Measurements from ENCODE around the gene ARHGAP1.

The ARHGAP1 gene

DNA sequence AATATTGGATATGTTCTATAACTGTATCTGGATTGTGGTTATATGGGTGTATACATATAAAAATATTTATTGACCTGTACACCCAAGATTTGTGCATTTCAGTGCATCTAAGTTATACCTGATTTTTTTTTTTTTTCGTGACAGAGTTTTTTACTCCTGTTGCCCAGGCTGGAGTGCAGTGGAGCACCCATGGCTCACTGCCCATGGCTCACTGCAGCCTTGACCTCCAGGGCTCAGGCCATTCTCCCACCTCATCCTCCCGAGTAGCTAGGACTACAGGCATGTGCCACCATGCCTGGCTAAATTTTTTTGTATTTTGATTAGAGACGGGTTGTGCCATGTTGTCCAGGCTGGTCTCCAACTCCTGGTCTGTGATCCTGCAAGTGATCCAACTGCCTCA, 58.8 kb downstream of the ARHGAP1 start:
- intact Hi-C loops (cut with micrococcal nuclease) = no loop called here
- no peaks in the 10 kb centered on the region for H3K27me3 Mint-ChIP-seq
- no peak overlapping the region for H3K4me3 Mint-ChIP-seq
- H3K36me3 Mint-ChIP-seq (ENCODE audit: low read depth) = peaks cover 86% of the 10 kb centered on the region
- peak overlapping the region; percentile 26 for H3K27ac Mint-ChIP-seq
- peaks cover 12% of the 10 kb centered on the region for H3K4me1 Mint-ChIP-seq (ENCODE audit: low read depth)
- peaks cover 13% of the 10 kb centered on the region for H3K9me3 Mint-ChIP-seq

DNA sequence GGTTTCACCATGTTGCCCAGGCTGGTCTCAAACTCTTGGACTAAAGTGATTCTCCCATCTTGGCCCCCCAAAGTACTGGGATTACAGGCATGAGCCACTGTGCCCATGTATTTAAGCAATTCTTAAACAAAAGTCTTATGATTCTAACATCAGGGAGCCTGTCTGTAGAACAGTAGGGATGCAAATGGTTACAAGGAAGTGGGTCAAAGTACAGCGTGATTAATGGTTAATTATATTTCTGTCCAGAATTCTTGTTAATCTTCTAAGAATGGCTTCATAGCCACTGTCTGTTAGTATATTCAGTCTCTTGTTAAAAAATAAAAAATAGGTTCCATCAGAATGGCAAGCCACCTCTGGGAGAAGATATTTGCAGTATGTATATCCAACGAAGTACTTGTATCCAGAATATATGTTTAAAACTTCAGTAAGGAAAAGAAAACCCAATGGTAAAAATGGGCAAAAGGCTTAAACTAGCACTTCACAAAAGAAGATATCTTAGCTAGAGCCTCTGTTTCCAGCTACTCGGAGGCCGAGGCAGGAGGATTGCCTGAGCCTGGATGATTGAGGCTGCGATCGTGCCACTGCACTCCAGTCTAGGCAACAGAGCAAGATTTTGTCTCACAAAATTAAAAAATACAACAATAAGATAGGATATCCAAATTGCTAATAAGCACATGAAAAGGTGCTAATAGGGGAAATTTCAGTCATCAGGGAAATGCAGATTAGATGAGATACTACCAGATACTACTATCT, 60.2 kb downstream of the ARHGAP1 start:
- H3K4me1 Mint-ChIP-seq (ENCODE audit: low read depth) = peaks cover 12% of the 10 kb centered on the region
- peaks cover 86% of the 10 kb centered on the region for H3K36me3 Mint-ChIP-seq (ENCODE audit: low read depth)
- H3K9me3 Mint-ChIP-seq = peaks cover 13% of the 10 kb centered on the region
- intact Hi-C loops (cut with micrococcal nuclease) = no loop called here
- H3K27me3 Mint-ChIP-seq = no peaks in the 10 kb centered on the region
- H3K4me3 Mint-ChIP-seq = no peak overlapping the region
- no peak overlapping the region for H3K27ac Mint-ChIP-seq

DNA sequence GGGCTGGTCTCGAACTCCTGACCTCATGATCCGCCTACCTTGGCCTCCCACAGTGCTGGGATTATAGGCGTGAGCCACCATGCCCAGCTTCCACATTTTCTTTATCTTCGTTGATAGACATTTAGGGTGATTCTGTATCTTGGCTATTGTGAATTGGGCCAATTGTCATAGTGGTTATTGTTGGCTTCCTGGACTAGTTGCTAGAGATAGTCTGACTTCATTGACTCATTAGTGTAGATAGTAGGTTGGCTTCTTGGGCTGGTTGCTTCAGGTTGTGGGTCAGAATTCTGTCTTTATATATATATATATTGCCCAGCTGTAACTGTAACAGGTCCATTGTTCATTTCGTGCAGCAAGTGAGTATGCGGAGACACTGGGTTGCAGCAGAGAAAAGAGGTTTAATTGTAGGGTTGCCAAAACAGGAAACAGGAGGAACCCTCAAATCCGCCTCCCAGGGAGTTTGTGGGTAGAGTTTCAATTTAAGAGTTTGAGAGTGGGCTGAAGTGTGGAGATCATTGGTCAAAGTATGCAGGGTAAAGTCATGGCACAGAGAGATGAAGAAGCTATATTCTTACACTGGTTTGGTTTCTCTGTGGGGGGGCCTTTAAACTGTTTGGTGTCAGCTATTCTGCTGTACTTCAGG, 61.1 kb downstream of the ARHGAP1 start:
- no peak overlapping the region for H3K27ac Mint-ChIP-seq
- H3K9me3 Mint-ChIP-seq = peaks cover 13% of the 10 kb centered on the region
- H3K36me3 Mint-ChIP-seq (ENCODE audit: low read depth) = peaks cover 86% of the 10 kb centered on the region
- intact Hi-C loops (cut with micrococcal nuclease) = no loop called here
- H3K27me3 Mint-ChIP-seq = no peaks in the 10 kb centered on the region
- no peak overlapping the region for H3K4me3 Mint-ChIP-seq
- peaks cover 12% of the 10 kb centered on the region for H3K4me1 Mint-ChIP-seq (ENCODE audit: low read depth)

DNA sequence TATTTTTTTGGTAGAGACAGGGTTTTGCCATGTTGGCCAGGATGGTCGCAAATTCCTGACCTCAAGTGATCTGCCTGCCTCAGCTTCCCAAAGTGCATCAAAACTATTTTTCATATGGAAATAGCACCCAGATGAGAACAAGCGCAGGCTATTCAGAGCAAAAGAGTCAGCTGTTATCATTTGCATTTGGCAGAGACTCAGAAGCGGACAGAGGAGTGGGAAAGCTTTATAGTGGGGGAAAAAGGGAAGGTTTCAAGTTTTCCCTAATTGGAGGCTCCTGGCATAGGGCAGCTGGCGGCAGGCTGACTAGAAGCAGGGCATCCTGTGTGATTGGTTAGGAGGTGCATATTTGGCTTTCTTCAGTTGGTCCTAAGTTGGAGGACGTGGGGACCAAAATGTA, 62.9 kb downstream of the ARHGAP1 start:
- Mint-ChIP-seq H3K27ac (no peak overlapping the region), H3K36me3 (ENCODE audit: low read depth) (peaks cover 86% of the 10 kb centered on the region), H3K9me3 (peaks cover 9% of the 10 kb centered on the region), H3K4me3 (no peak overlapping the region), H3K4me1 (ENCODE audit: low read depth) (peaks cover 12% of the 10 kb centered on the region), H3K27me3 (no peaks in the 10 kb centered on the region)
- intact Hi-C loops (cut with micrococcal nuclease) = no loop called here

DNA sequence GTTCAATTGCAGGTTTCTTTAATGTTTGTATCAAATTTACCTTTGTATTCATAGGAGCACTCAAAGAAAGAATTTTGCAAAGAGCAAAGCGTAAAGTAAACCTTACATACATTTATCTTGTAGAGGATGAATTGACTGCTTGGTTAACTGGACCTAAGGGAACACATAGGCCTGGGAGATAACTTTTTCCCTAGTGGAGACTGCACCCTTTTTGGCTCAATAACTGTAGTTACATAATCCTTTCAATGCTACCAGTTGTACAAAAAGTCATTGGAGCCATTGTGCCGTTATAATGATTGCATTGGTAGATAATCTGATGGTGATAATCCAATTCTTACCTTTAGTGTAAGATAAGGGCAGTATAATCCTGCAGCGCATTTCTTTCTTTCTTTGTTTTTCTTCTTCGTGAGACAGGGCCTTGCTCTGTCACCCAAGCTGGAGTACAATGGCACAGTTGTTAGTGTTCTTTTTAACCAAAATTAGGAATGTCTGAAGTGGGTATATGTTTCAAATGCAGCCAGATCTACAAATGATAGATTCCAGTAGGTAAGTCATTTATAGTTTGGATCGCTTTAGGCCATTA, 64.8 kb downstream of the ARHGAP1 start:
- intact Hi-C loops (cut with micrococcal nuclease) = no loop called here
- H3K4me1 Mint-ChIP-seq (ENCODE audit: low read depth) = peaks cover 12% of the 10 kb centered on the region
- H3K36me3 Mint-ChIP-seq (ENCODE audit: low read depth) = peaks cover 93% of the 10 kb centered on the region
- no peaks in the 10 kb centered on the region for H3K9me3 Mint-ChIP-seq
- no peak overlapping the region for H3K4me3 Mint-ChIP-seq
- H3K27me3 Mint-ChIP-seq = no peaks in the 10 kb centered on the region
- no peak overlapping the region for H3K27ac Mint-ChIP-seq

DNA sequence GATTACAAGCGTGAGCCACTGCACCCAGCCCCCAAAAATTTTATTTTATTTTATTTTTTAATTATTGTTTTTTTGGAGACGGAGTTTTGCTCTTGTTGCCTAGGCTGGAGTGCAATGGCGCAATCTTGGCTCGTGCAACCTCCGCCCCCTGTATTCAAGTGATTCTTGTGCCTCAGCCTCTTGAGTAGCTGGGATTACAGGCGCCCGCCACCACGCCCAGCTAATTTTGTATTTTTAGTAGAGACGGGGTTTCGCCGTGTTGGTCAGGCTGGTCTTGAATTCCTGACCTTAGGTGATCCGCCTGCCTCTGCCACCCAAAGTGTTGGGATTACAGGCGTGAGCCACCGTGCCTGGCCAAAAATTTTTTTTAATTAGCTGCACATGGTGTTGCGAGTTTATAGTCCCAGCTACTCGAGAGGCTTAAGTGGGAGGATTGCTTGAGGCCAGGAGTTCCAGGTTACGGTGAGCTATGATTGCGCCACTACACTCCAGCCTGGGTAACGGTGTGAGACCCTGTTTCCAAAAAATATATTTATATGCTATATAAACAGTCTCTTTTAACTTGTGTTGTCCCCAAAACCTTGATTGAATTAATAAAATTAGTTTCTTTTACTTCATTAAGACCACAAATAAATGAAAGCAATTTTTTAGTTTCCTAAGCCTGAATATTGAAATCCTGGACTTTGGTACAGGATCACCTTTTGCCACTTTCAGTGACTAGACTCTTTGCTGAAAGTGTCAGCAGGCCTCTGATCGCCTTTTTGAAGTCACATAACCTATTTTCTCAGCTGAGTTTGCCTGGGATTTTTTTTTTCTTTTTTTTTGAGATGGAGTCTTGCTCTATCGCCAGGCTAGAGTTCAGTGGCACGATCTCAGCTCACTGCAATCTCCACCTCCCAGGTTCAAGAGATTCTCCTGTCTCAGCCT, 66.9 kb downstream of the ARHGAP1 start:
- intact Hi-C loops (cut with micrococcal nuclease) = no loop called here
- Mint-ChIP-seq H3K4me3 (no peak overlapping the region), H3K27me3 (no peaks in the 10 kb centered on the region), H3K4me1 (ENCODE audit: low read depth) (peaks cover 4% of the 10 kb centered on the region), H3K36me3 (ENCODE audit: low read depth) (peaks cover 94% of the 10 kb centered on the region), H3K9me3 (no peaks in the 10 kb centered on the region), H3K27ac (no peak overlapping the region)

DNA sequence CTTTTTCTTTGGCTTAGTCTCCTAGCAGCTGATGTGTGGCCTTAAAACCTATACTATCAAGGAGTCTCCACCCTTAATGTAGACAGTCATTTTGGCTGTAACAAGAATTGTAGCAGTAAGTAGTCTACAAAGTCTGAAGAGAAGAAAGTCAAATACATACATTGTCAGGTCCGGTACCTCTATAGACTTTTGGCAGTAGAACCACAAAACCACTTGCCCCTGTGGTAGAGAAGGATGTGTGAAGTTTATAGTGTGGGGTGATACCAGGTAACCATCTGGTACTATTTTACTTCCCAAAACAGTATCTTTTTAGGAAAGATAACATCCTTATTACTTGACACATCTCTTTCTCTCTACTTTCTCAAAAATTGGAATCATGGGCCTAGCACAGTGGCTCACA, 67.9 kb downstream of the ARHGAP1 start:
- Mint-ChIP-seq H3K27me3 (no peaks in the 10 kb centered on the region), H3K36me3 (ENCODE audit: low read depth) (peaks cover 93% of the 10 kb centered on the region), H3K4me3 (no peak overlapping the region), H3K27ac (no peak overlapping the region), H3K9me3 (no peaks in the 10 kb centered on the region), H3K4me1 (ENCODE audit: low read depth) (no peaks in the 10 kb centered on the region)
- intact Hi-C loops (cut with micrococcal nuclease) = no loop called here

DNA sequence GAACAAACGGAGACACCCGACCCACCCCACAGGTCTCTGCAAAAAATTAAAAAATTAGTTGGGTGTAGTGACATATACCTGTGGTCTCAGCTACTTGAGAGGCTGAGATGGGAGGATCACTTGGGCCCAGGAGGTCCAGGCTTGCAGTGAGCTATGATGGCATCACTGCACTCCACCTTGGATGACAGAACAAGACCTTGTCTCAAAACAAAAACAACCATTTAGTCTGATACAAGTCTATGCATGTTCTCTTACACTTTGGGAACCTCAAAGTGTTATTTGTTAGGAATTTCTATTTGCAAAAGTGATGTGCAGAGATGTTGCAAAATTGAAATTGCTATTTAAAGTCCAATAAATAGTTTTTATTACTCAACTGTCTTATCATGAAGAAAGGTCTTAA, 68.7 kb downstream of the ARHGAP1 start:
- Mint-ChIP-seq H3K4me1 (ENCODE audit: low read depth) (no peaks in the 10 kb centered on the region), H3K9me3 (no peaks in the 10 kb centered on the region), H3K27me3 (no peaks in the 10 kb centered on the region), H3K36me3 (ENCODE audit: low read depth) (peaks cover 91% of the 10 kb centered on the region), H3K4me3 (no peak overlapping the region), H3K27ac (no peak overlapping the region)
- intact Hi-C loops (cut with micrococcal nuclease) = no loop called here

DNA sequence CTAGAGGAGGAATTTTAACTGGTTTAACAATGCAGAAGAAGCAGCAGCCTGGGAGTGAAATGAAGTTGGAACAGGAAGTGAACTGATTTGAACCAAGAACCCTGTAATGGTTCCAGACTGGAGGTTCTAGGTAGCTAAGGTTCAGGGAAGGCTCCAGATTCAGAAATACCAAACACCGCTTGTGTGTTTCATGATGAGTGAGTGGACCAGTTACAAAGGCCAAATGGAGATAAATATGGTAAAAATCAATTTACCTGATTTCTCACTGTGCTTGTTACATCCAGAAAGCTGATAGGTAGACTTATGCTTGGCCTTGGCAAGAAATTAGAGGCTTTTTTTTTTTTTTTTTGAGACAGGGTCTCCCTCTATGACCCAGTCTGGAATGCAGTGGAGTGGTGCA, 70.2 kb downstream of the ARHGAP1 start:
- intact Hi-C loops (cut with micrococcal nuclease) = no loop called here
- Mint-ChIP-seq H3K36me3 (ENCODE audit: low read depth) (peaks cover 91% of the 10 kb centered on the region), H3K27me3 (no peaks in the 10 kb centered on the region), H3K4me3 (no peak overlapping the region), H3K27ac (no peak overlapping the region), H3K9me3 (no peaks in the 10 kb centered on the region), H3K4me1 (ENCODE audit: low read depth) (no peaks in the 10 kb centered on the region)

DNA sequence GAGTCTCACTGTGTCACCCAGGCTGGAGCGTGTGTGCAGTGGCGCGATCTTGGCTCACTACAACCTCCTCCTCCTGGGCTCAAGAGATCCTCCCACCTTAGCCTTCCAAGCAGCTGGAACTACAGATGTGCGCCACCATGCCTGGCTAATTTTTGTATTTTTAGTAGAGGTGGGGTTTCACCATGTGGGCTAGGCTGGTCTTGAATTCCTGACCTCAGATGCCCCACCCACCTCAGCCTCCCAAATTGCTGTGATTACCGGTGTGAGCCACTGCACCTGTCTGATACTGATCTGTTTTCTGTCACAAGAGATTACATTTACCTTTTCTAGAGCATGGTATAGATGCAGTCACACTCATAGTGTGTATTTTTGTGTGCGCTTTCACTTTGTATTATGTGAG, 71.5 kb downstream of the ARHGAP1 start:
- no peaks in the 10 kb centered on the region for H3K4me1 Mint-ChIP-seq (ENCODE audit: low read depth)
- no peaks in the 10 kb centered on the region for H3K27me3 Mint-ChIP-seq
- H3K27ac Mint-ChIP-seq = no peak overlapping the region
- no peaks in the 10 kb centered on the region for H3K9me3 Mint-ChIP-seq
- intact Hi-C loops (cut with micrococcal nuclease) = no loop called here
- H3K4me3 Mint-ChIP-seq = no peak overlapping the region
- H3K36me3 Mint-ChIP-seq (ENCODE audit: low read depth) = peaks cover 91% of the 10 kb centered on the region

Measured in dendritic cell treated with granulocyte-macrophage colony-stimulating factor and Interleukin-4, amounts not matched to agents 40 ng/mL and 50 ng/mL, for 4 days (primary cell).